HG02642 (cell line): ENCODE results near the gene AGBL3.
"Not testable (repeated sequence)": the region's sequence is repeated elsewhere in the genome, so short reads cannot be mapped to it uniquely, and the experiment has no call there.

Experiments
- ATAC-seq: cut with Tn5 transposase; IDR thresholded peaks from one replicate; pipeline ENCODE4 v1.9.1; 2021; ENCODE audit warnings: mild to moderate bottlenecking; ENCODE audit not compliant: unreplicated experiment, poor library complexity

AGBL3 gene

GRCh38 chr7:135164357-135165061 is 178.2 kb downstream of the AGBL3 start:
- ATAC-seq, result no peak

- no peak for ATAC-seq
Measured at GRCh38 chr7:135165862-135166261, 179.6 kb downstream of the AGBL3 start.

GRCh38 chr7:135166338-135166990 is 180.2 kb downstream of the AGBL3 start:
- no peak for ATAC-seq

- ATAC-seq, result no peak
Measured at GRCh38 chr7:135167365-135167917, 181.1 kb downstream of the AGBL3 start.

- no peak for ATAC-seq
Measured at GRCh38 chr7:135168001-135168400, 181.7 kb downstream of the AGBL3 start.

GRCh38 chr7:135168489-135169140 is 182.3 kb downstream of the AGBL3 start:
- ATAC-seq, result no peak

GRCh38 chr7:135169141-135169963 is 183.0 kb downstream of the AGBL3 start:
- peak; percentile 40 for ATAC-seq

GRCh38 chr7:135169964-135170273 is 183.6 kb downstream of the AGBL3 start:
- no peak for ATAC-seq

- peak; percentile 75 for ATAC-seq
Measured at GRCh38 chr7:135170274-135170997, 184.1 kb downstream of the AGBL3 start, which contains the start of gene CYREN. CYREN (minus strand) TSS chr7:135170707; CDS start chr7:135168922, 1,785 bp downstream.

- ATAC-seq, result peak; percentile 27
Measured at GRCh38 chr7:135170998-135171481, 184.7 kb downstream of the AGBL3 start.

- ATAC-seq, result not testable (repeated sequence)
Measured at GRCh38 chr7:135171581-135172291, 185.4 kb downstream of the AGBL3 start.

- ATAC-seq, result not testable (repeated sequence)
Measured at GRCh38 chr7:135173916-135174315, 187.6 kb downstream of the AGBL3 start.

- ATAC-seq, result no peak
Measured at GRCh38 chr7:135174941-135175340, 188.6 kb downstream of the AGBL3 start.

- ATAC-seq, result no peak
Measured at GRCh38 chr7:135175931-135176330, 189.6 kb downstream of the AGBL3 start.

- ATAC-seq, result no peak
Measured at GRCh38 chr7:135177028-135177696, 190.9 kb downstream of the AGBL3 start.

GRCh38 chr7:135178364-135178763 is 192.1 kb downstream of the AGBL3 start:
- ATAC-seq, result no peak

- ATAC-seq, result no peak
Measured at GRCh38 chr7:135179321-135179925, 193.1 kb downstream of the AGBL3 start.

- ATAC-seq, result no peak
Measured at GRCh38 chr7:135180122-135180521, 193.8 kb downstream of the AGBL3 start.
